Ovary (tissue), 3 donors: ENCODE measurements around the gene ULBP3.

ENCODE experiments used
- POLR2A ChIP-seq: fragments of 450-650 bp; IDR thresholded peaks from one replicate; pipeline ENCODE4 v1.6.1; 2017; ENCODE audit warnings: antibody characterized with exemption, mild to moderate bottlenecking, moderate library complexity
- TF ChIP-seq, protein P1 (sequence below), 3 donors: fragments of 450-650 bp in 2 of 3; fragments of 200-600 bp in 1 of 3; IDR thresholded peaks; one replicate each; pipeline versions ENCODE4 v1.5.1 to v1.8.0; 2016 to 2022; ENCODE audit warnings: antibody characterized with exemption in 3 of 3, mild to moderate bottlenecking in 1 of 3
- donor health status: DM: no; HTN: no; CAD: no.

DNA sequence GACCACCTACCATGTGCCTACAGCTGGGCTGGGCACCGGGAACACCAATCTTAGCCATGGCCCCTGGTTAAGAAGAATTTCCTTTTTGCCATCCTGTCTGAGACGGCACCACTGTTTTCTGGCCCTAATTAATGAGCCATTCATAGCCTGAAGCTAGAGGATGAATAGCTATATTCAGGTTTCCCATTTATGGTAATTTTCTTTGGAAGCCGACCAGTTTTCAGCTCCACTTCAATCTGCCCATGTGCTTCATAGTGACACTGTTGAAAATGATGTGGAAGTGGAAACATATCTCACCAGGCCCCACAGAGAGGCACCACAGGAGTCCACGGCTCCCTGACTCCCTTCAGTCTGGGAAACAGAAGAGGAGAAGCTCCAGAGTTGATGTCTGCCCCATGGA, 22.6 kb upstream of the ULBP3 start:
- TF ChIP-seq, protein P1, sequence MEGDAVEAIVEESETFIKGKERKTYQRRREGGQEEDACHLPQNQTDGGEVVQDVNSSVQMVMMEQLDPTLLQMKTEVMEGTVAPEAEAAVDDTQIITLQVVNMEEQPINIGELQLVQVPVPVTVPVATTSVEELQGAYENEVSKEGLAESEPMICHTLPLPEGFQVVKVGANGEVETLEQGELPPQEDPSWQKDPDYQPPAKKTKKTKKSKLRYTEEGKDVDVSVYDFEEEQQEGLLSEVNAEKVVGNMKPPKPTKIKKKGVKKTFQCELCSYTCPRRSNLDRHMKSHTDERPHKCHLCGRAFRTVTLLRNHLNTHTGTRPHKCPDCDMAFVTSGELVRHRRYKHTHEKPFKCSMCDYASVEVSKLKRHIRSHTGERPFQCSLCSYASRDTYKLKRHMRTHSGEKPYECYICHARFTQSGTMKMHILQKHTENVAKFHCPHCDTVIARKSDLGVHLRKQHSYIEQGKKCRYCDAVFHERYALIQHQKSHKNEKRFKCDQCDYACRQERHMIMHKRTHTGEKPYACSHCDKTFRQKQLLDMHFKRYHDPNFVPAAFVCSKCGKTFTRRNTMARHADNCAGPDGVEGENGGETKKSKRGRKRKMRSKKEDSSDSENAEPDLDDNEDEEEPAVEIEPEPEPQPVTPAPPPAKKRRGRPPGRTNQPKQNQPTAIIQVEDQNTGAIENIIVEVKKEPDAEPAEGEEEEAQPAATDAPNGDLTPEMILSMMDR (IDR thresholded peaks at IDR 0.05): no peak
- no peak for TF ChIP-seq POLR2A
